ENCODE data around the gene SIRPA.

Gene SIRPA

GRCh38 chr20:1846876-1847275 is 48.3 kb upstream of the SIRPA start:
- no peaks in the 10 kb centered on the region for H3K9me3 ChIP-seq (ENCODE audit: control insufficient read depth, insufficient read depth, low read length)
- no peaks in the 10 kb centered on the region for H3K9me2 ChIP-seq (replicated peaks; ENCODE audit: control insufficient read depth, low read length)
- no peak overlapping the region for H3K4me3 ChIP-seq (ENCODE audit: low read length)
- peaks cover 19% of the 10 kb centered on the region for H3F3A ChIP-seq (ENCODE audit: control insufficient read depth, insufficient read depth)
- no peak overlapping the region for H3K27ac ChIP-seq (ENCODE audit: low read depth, low read length)
- peaks cover 78% of the 10 kb centered on the region for H3K27me3 ChIP-seq (ENCODE audit: control insufficient read depth, low read length)
- no peaks in the 10 kb centered on the region for H3K36me3 ChIP-seq (ENCODE audit: control insufficient read depth, low read length)
- H4K20me1 ChIP-seq (ENCODE audit: control insufficient read depth, insufficient read depth, low read depth, low read length), result peaks cover 23% of the 10 kb centered on the region
- H3K4me2 ChIP-seq (ENCODE audit: low read length), result no peak overlapping the region
- TF ChIP-seq CTCF (IDR thresholded peaks at IDR 0.05; ENCODE audit: low read depth, low read length, poor library complexity, severe bottlenecking) (no peak), EZH2phosphoT487 (IDR thresholded peaks at IDR 0.05; ENCODE audit: borderline replicate concordance, low read length) (no peak)
- H3K79me2 ChIP-seq (ENCODE audit: control insufficient read depth, low read length), result no peaks in the 10 kb centered on the region
- H3K4me1 ChIP-seq (ENCODE audit: control insufficient read depth, low read length), result peaks cover 22% of the 10 kb centered on the region

- Histone ChIP-seq H3K4me1 (ENCODE audit: control insufficient read depth, low read length) (peaks cover 22% of the 10 kb centered on the region), H3K4me3 (ENCODE audit: low read length) (no peak overlapping the region), H3F3A (ENCODE audit: control insufficient read depth, insufficient read depth) (peaks cover 19% of the 10 kb centered on the region), H3K27ac (ENCODE audit: low read depth, low read length) (no peak overlapping the region), H3K27me3 (ENCODE audit: control insufficient read depth, low read length) (peaks cover 81% of the 10 kb centered on the region), H3K4me2 (ENCODE audit: low read length) (no peak overlapping the region), H4K20me1 (ENCODE audit: control insufficient read depth, insufficient read depth, low read depth, low read length) (peaks cover 27% of the 10 kb centered on the region), H3K9me3 (ENCODE audit: control insufficient read depth, insufficient read depth, low read length) (no peaks in the 10 kb centered on the region), H3K79me2 (ENCODE audit: control insufficient read depth, low read length) (no peaks in the 10 kb centered on the region), H3K36me3 (ENCODE audit: control insufficient read depth, low read length) (no peaks in the 10 kb centered on the region), H3K9me2 (replicated peaks; ENCODE audit: control insufficient read depth, low read length) (no peaks in the 10 kb centered on the region)
- TF ChIP-seq CTCF (IDR thresholded peaks at IDR 0.05; ENCODE audit: low read depth, low read length, poor library complexity, severe bottlenecking) (no peak), EZH2phosphoT487 (IDR thresholded peaks at IDR 0.05; ENCODE audit: borderline replicate concordance, low read length) (no peak)
Observed at GRCh38 chr20:1847780-1848179, 47.4 kb upstream of the SIRPA start.

- H3K79me2 ChIP-seq (ENCODE audit: control insufficient read depth, low read length), result no peaks in the 10 kb centered on the region
Observed at GRCh38 chr20:1848373-1848772, 46.8 kb upstream of the SIRPA start.

More at GRCh38 chr20:1848373-1848772, 46.8 kb upstream of the SIRPA start:
- Histone ChIP-seq H3K4me2 (ENCODE audit: low read length) (no peak overlapping the region), H3K4me3 (ENCODE audit: low read length) (no peak overlapping the region), H3K36me3 (ENCODE audit: control insufficient read depth, low read length) (no peaks in the 10 kb centered on the region), H3K4me1 (ENCODE audit: control insufficient read depth, low read length) (peaks cover 22% of the 10 kb centered on the region), H3K27ac (ENCODE audit: low read depth, low read length) (no peak overlapping the region), H4K20me1 (ENCODE audit: control insufficient read depth, insufficient read depth, low read depth, low read length) (peaks cover 27% of the 10 kb centered on the region), H3K27me3 (ENCODE audit: control insufficient read depth, low read length) (peaks cover 81% of the 10 kb centered on the region), H3K9me3 (ENCODE audit: control insufficient read depth, insufficient read depth, low read length) (no peaks in the 10 kb centered on the region), H3K9me2 (replicated peaks; ENCODE audit: control insufficient read depth, low read length) (no peaks in the 10 kb centered on the region), H3F3A (ENCODE audit: control insufficient read depth, insufficient read depth) (peaks cover 19% of the 10 kb centered on the region)
- no peak for TF ChIP-seq CTCF (IDR thresholded peaks at IDR 0.05; ENCODE audit: low read depth, low read length, poor library complexity, severe bottlenecking)
- TF ChIP-seq EZH2phosphoT487 (IDR thresholded peaks at IDR 0.05; ENCODE audit: borderline replicate concordance, low read length), result no peak
